Ishikawa (cell line): ENCODE results near the gene TMED4.

Experiments
- CEBPB ChIP-seq: IDR thresholded peaks from 2 replicates; pipeline ENCODE4 v1.6.1; 2012
- CREB1 ChIP-seq: IDR thresholded peaks from 2 replicates; pipeline ENCODE4 v1.6.1; 2012; ENCODE audit warnings: low read depth
- EGR1 ChIP-seq: IDR thresholded peaks from 2 replicates; pipeline ENCODE4 v1.6.1; 2012
- FOXM1 ChIP-seq: IDR thresholded peaks from 2 replicates; pipeline ENCODE4 v1.6.1; 2012; ENCODE audit warnings: low read depth, borderline replicate concordance
- MAX ChIP-seq: IDR thresholded peaks from 2 replicates; pipeline ENCODE4 v1.6.1; 2012
- NFIC ChIP-seq: IDR thresholded peaks from 2 replicates; pipeline ENCODE4 v1.6.1; 2012
- RAD21 ChIP-seq: IDR thresholded peaks from 2 replicates; pipeline ENCODE4 v1.6.1; 2012; ENCODE audit warnings: low read depth
- REST ChIP-seq: IDR thresholded peaks from 2 replicates; pipeline ENCODE4 v1.6.1; 2012; ENCODE audit warnings: low read depth, mild to moderate bottlenecking
- TAF1 ChIP-seq: IDR thresholded peaks from 2 replicates; pipeline ENCODE4 v1.6.1; 2012; ENCODE audit warnings: low read depth, mild to moderate bottlenecking
- TCF12 ChIP-seq: IDR thresholded peaks from 2 replicates; pipeline ENCODE4 v1.6.1; 2012; ENCODE audit warnings: low read depth
- TEAD4 ChIP-seq: IDR thresholded peaks from 2 replicates; pipeline ENCODE4 v1.6.1; 2012
- USF1 ChIP-seq: IDR thresholded peaks from 2 replicates; pipeline ENCODE4 v1.6.1; 2012
- YY1 ChIP-seq: IDR thresholded peaks from 2 replicates; pipeline ENCODE4 v1.6.1; 2012; ENCODE audit warnings: low read depth
- ZBTB7A ChIP-seq: IDR thresholded peaks from 2 replicates; pipeline ENCODE4 v1.6.1; 2012; ENCODE audit warnings: low read depth

The TMED4 gene

GRCh38 chr7:44581879-44582603 lies at the start of gene TMED4:
Gene TMED4, minus strand, starts transcription at chr7:44582231. Its CDS starts 25 bp downstream, at chr7:44582206.
- TF ChIP-seq TCF12 (peak; percentile 28; the same call in 1 of the 2 replicates), USF1 (no peak), NFIC (0 out of 2 replicates have a peak, but pooled peaks have one; percentile 8), CEBPB (no peak), EGR1 (peak; percentile 60; the same call in 1 of the 2 replicates), CREB1 (no peak), RAD21 (no peak), YY1 (peak; percentile 81), MAX (peak; percentile 60), REST (no peak), TAF1 (peak; percentile 69), ZBTB7A (no peak; the same call in 1 of the 2 replicates)

- TF ChIP-seq REST (no peak), CEBPB (no peak), CREB1 (no peak), USF1 (no peak), EGR1 (no peak), YY1 (no peak), TAF1 (no peak)
These were observed 49.6 kb upstream of the TMED4 start for GRCh38 chr7:44631458-44632115.

- TF ChIP-seq EGR1, result no peak
- TF ChIP-seq YY1, result no peak
These were observed 48.9 kb upstream of the TMED4 start for GRCh38 chr7:44630792-44631457.

- TF ChIP-seq FOXM1 (no peak), REST (no peak), EGR1 (no peak), YY1 (no peak), USF1 (no peak), TEAD4 (no peak), RAD21 (no peak)
These were observed 47.9 kb upstream of the TMED4 start for GRCh38 chr7:44629829-44630522.
